ENCODE measurements around the gene MED22.

MED22 gene

GRCh38 chr9:133380734-133381133 lies 32.8 kb upstream of the MED22 start:
- TF ChIP-seq GATA3 (IDR thresholded peaks at IDR 0.05; ENCODE audit: low read depth, low read length) (no peak), GATA2 (IDR thresholded peaks at IDR 0.05; ENCODE audit: low read depth, low read length) (no peak)

- TF ChIP-seq GATA2 (IDR thresholded peaks at IDR 0.05; ENCODE audit: low read depth, low read length) = no peak
- TF ChIP-seq GATA3 (IDR thresholded peaks at IDR 0.05; ENCODE audit: low read depth, low read length) = no peak
Observed at GRCh38 chr9:133379153-133380086, 31.5 kb upstream of the MED22 start.

GRCh38 chr9:133378408-133378962 lies 30.6 kb upstream of the MED22 start:
- TF ChIP-seq GATA3 (IDR thresholded peaks at IDR 0.05; ENCODE audit: low read depth, low read length) = no peak
- no peak for TF ChIP-seq GATA2 (IDR thresholded peaks at IDR 0.05; ENCODE audit: low read depth, low read length)

DNA sequence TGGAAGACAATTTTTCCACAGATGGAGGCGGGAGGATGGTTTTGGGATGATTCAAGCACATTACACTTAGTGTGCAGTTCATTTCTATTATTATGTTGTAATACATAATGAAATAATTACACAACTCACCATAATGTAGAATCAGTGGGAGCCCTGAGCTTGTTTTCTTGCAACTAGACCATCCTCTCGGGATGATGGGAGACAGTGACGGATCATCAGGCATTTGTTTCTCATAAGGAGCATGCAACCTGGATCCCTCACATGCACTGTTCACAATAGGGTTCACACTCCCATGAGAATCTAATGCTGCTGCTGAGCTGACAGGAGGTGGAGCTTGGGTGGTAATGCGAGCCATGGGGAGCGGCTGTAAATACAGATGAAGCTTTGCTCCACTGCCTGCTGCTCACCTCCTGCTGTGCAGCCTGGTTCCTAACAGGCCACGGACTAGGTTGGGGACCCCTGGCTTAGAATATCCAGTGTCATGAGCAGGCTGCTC lies 29.8 kb upstream of the MED22 start:
- TF ChIP-seq GATA2 (IDR thresholded peaks at IDR 0.05; ENCODE audit: low read depth, low read length) (no peak), GATA3 (IDR thresholded peaks at IDR 0.05; ENCODE audit: low read depth, low read length) (no peak)

GRCh38 chr9:133375724-133376654 lies 28.1 kb upstream of the MED22 start, which contains the start of the genes STKLD1 and SURF4:
STKLD1 (plus strand) TSS chr9:133376366; CDS start chr9:133376474, 108 bp downstream.
SURF4 (minus strand) TSS chr9:133376060; CDS start chr9:133375969, 91 bp downstream.
- no peak for TF ChIP-seq GATA3 (IDR thresholded peaks at IDR 0.05; ENCODE audit: low read depth, low read length)
- no peak for TF ChIP-seq GATA2 (IDR thresholded peaks at IDR 0.05; ENCODE audit: low read depth, low read length)

DNA sequence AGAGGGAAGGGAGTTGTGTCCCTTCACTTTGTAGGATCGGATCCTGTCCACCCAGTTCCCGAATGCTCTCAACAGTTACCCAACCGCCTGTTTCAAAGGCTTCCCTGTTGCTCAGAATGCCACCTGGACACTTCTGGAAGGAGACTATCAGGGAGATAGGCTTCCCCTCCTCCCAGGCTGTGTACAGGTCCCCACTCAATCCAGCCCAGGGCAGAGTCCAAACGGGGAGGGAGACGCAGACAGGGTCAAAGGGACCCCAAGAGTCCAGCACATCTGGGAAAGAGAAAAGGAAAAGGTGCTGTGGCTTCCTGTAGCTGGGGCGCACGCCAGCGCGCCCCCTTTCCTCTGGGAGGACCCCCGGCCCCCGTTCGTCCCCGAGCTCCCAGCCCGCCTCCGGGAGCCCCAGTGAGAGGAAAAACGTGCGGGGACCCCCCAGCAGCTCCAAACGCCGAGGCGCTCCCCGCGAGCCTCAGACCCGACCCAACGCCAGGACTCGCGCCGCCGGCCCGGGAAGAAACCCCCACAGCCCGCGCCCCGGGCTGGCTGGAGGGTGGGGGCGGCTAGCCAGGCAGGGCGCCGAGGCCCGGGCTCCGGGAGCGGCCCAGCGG lies 27.3 kb upstream of the MED22 start:
- TF ChIP-seq GATA2 (IDR thresholded peaks at IDR 0.05; ENCODE audit: low read depth, low read length) = no peak
- TF ChIP-seq GATA3 (IDR thresholded peaks at IDR 0.05; ENCODE audit: low read depth, low read length) = no peak

DNA sequence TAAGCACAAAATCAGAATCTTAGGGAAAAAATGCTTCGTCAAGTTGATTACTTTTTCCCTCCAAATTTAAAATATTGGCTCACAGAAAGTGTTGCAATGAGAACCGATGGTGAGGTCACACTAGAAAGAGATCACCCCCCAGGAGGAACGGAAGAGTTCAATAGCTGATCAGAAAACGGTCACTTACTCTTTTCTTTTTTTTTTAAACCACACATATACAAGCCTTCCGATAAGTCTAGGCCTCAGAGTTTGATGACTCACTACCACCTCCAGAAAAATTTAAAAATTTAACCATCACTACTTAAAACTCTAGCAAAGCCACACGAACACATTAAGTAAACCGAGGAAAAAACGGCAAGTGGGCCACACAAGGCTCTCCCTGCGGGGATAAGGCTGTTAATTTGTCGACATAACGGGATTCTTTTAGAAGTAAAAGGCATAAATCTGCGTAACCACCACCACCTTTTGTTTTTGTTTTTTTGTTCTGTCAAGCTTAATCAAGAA lies 26.7 kb upstream of the MED22 start:
- TF ChIP-seq GATA3 (IDR thresholded peaks at IDR 0.05; ENCODE audit: low read depth, low read length) = no peak
- TF ChIP-seq GATA2 (IDR thresholded peaks at IDR 0.05; ENCODE audit: low read depth, low read length) = no peak

DNA sequence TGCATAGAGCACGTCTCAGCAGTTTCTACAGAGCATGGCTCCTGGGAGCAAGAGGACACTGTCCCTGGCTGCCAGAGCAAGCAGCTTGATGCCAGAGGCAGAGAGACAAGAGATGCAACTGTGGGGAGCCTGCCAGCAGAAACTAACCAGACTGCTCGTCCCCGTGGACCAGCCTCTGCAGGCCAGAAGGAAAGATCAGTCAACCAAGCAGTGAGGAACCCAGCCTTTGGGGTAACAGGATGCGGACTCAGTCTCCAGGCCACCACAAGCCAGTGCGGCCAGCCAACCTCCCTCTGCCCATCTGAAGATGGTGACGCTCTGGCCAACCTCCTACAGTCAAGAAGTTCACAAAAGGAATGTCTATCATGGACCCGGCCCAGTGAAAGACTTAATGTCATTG lies 24.2 kb upstream of the MED22 start:
- no peak for TF ChIP-seq GATA2 (IDR thresholded peaks at IDR 0.05; ENCODE audit: low read depth, low read length)

DNA sequence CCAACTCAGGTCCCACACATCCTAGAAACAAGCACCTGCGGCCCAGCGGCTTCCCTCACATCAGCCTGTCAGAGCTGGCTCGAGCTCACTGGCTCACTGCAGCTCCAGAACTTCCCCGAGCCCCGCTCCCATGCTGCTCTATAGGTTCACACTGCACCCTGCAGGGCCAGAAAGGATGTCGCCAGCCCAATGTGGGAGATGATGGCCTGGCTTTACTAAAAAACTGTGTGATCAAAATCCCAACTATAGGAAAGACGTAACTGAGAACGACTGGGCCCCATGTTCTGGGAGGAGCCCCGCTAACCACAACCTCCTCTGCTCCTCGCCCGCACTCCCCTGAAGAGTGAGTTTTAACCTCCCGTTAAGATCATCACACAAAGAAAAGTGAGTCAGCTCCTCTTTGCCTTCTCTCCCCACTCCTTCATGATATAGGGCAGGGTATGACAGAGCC lies 23.4 kb upstream of the MED22 start:
- TF ChIP-seq GATA3 (IDR thresholded peaks at IDR 0.05; ENCODE audit: low read depth, low read length) = no peak
- no peak for TF ChIP-seq GATA2 (IDR thresholded peaks at IDR 0.05; ENCODE audit: low read depth, low read length)

- TF ChIP-seq GATA3 (IDR thresholded peaks at IDR 0.05; ENCODE audit: low read depth, low read length) = no peak
- TF ChIP-seq GATA2 (IDR thresholded peaks at IDR 0.05; ENCODE audit: low read depth, low read length) = no peak
Observed at GRCh38 chr9:133370685-133371084, 22.8 kb upstream of the MED22 start.

DNA sequence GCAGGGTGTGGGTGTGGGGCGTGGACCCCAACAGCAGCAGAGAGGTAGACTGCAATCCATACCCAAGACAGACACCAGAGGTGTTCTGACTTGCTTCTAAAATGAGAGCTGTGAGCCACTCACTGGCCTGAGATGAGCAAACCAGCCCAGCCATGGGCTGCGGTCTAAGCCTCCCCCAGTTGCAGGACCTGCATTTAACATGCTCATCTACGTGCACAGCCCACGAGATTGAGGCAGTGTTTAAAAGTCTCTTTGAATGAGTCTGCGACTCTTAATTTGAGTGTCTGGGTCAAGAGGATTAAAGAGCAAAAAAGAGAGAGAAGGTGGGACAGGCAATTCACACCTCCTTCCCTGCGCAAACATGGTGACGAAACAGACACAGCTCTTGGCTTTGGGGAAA lies 22.0 kb upstream of the MED22 start:
- no peak for TF ChIP-seq GATA2 (IDR thresholded peaks at IDR 0.05; ENCODE audit: low read depth, low read length)
- TF ChIP-seq GATA3 (IDR thresholded peaks at IDR 0.05; ENCODE audit: low read depth, low read length) = no peak

DNA sequence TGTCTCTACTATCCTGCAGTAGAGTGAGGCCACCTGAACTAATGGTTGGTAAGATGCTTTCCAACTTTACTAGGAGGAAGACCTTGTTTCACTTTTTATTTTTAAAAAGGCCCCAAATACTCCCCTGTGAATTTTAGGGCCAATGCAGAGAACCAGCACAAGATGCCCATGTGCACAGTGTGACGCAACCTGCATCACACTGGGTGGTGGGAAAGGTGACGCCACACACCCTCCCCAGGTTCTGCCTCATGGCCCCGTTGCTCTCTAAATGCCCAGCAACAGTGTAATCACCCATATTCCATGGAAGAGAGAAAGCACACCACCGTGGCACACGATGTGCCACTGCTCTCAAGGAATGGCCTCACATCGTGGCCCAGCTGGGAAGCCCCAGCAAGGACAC lies 21.5 kb upstream of the MED22 start:
- TF ChIP-seq GATA3 (IDR thresholded peaks at IDR 0.05; ENCODE audit: low read depth, low read length) (no peak), GATA2 (IDR thresholded peaks at IDR 0.05; ENCODE audit: low read depth, low read length) (no peak)

GRCh38 chr9:133368249-133368881 lies 20.4 kb upstream of the MED22 start:
- TF ChIP-seq GATA2 (IDR thresholded peaks at IDR 0.05; ENCODE audit: low read depth, low read length) (peak; percentile 90), GATA3 (IDR thresholded peaks at IDR 0.05; ENCODE audit: low read depth, low read length) (no peak; the same call in 1 of the 2 replicates)

Measured in SH-SY5Y (cell line).